GM12864 (cell line): ENCODE results near the gene HCK.

ENCODE experiments used
- DNase-seq: peaks from one replicate; pipeline ENCODE4 v3.0.0-alpha.2; 2011; ENCODE audit warnings: low read depth
- H3K4me3 ChIP-seq: 2 replicates; pipeline ENCODE4 v1.5.1; 2011; ENCODE audit warnings: mild to moderate bottlenecking, low read depth, low read length, control low read depth
- CTCF ChIP-seq: IDR thresholded peaks from 2 replicates; pipeline ENCODE4 v1.5.1; 2011; ENCODE audit warnings: low read depth, mild to moderate bottlenecking, moderate library complexity, low read length, control low read depth, inconsistent platforms; ENCODE audit errors: missing control alignments

HCK gene

GRCh38 chr20:32009564-32009963 is 42.5 kb upstream of the HCK start:
- TF ChIP-seq CTCF, result no peak
- no peak for DNase-seq
- no peak overlapping the region for H3K4me3 ChIP-seq

GRCh38 chr20:32010101-32010500 is 41.9 kb upstream of the HCK start, which contains the start of gene CCM2L:
Gene CCM2L, plus strand, starts transcription at chr20:32010438. Its CDS starts 17 bp downstream, at chr20:32010455.
- no peak within 1 kb of the TSS for H3K4me3 ChIP-seq
- no peak for DNase-seq
- TF ChIP-seq CTCF, result no peak

GRCh38 chr20:32010666-32011065 is 41.4 kb upstream of the HCK start:
- no peak overlapping the region for H3K4me3 ChIP-seq
- no peak for DNase-seq
- no peak for TF ChIP-seq CTCF

- TF ChIP-seq CTCF, result no peak
- H3K4me3 ChIP-seq, result no peak overlapping the region
- DNase-seq, result no peak
These were observed 39.8 kb upstream of the HCK start for GRCh38 chr20:32012159-32012688.

- TF ChIP-seq CTCF, result no peak
- H3K4me3 ChIP-seq, result no peak overlapping the region
- DNase-seq, result no peak
These were observed 38.7 kb upstream of the HCK start for GRCh38 chr20:32013326-32013725.

GRCh38 chr20:32017711-32018251 is 34.3 kb upstream of the HCK start:
- H3K4me3 ChIP-seq, result no peak overlapping the region
- peak; percentile 33 for TF ChIP-seq CTCF
- DNase-seq, result no peak
